Measurements from ENCODE around the gene COPA. TPM values are rescaled to one million over a fixed set of nuclear protein-coding genes. Genes with fewer than 3 reads are reported as not detected.

Gene COPA
- total and polyA plus RNA-seq, 10 donors, result 41.3 to 181 (median 117) TPM

DNA sequence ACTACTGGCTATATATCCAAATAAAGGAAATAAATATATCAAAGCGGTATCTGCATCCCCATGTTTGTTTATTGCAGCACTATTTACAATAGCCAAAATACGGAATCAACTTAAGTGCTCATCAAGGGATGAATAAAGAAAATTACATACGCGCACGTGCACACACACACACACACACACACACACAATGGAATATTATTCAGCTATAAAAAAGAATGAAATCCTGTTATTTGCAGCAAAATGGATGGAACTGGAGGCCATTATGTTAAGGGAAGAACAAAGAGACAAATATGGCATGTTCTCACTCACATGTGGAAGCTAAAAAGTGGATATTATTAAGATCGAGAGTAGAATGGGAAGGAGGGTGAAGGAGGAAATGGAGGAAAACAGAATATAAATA, 20.2 kb downstream of the COPA start:
- Histone ChIP-seq H3K4me3 (no peak overlapping the region), H3K9me3 (peaks cover 0 to 2% (median 0%) of the 10 kb centered on the region in 8 donors), H3K36me3 (peaks cover 10 to 100% (median 81%) of the 10 kb centered on the region in 6 donors), H3K4me1 (peaks cover 0 to 26% (median 0%) of the 10 kb centered on the region in 6 donors), H3K27ac (no peak overlapping the region), H3K27me3 (replicated peaks in 1 of 7) (no peaks in the 10 kb centered on the region)
- DNase-seq, result no peak
- 96 to 97% (median 97%) methylated on average over 6 of the region's 6 CpGs for WGBS, 5 donors
- TF ChIP-seq POLR2A (IDR thresholded peaks at IDR 0.05) (no peak), POLR2AphosphoS5 (IDR thresholded peaks at IDR 0.05) (no peak)
- TF ChIP-seq, protein P1, sequence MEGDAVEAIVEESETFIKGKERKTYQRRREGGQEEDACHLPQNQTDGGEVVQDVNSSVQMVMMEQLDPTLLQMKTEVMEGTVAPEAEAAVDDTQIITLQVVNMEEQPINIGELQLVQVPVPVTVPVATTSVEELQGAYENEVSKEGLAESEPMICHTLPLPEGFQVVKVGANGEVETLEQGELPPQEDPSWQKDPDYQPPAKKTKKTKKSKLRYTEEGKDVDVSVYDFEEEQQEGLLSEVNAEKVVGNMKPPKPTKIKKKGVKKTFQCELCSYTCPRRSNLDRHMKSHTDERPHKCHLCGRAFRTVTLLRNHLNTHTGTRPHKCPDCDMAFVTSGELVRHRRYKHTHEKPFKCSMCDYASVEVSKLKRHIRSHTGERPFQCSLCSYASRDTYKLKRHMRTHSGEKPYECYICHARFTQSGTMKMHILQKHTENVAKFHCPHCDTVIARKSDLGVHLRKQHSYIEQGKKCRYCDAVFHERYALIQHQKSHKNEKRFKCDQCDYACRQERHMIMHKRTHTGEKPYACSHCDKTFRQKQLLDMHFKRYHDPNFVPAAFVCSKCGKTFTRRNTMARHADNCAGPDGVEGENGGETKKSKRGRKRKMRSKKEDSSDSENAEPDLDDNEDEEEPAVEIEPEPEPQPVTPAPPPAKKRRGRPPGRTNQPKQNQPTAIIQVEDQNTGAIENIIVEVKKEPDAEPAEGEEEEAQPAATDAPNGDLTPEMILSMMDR (IDR thresholded peaks at IDR 0.05 in 8 of 11, conservative IDR thresholded peaks at IDR 0.05 in 3 of 11), result no peak
- intact Hi-C loops (cut with DNase I; ENCODE audit: low total_unique reads), result no loop called here

GRCh38 chr1:160315359-160315758, 27.7 kb downstream of the COPA start:
- Histone ChIP-seq H3K27ac (no peak overlapping the region), H3K9me3 (peaks cover 0 to 18% (median 15%) of the 10 kb centered on the region in 8 donors), H3K27me3 (replicated peaks in 1 of 7) (no peaks in the 10 kb centered on the region), H3K4me1 (peaks cover 0 to 7% (median 0%) of the 10 kb centered on the region in 6 donors), H3K36me3 (peaks cover 8 to 100% (median 87%) of the 10 kb centered on the region in 6 donors), H3K4me3 (no peak overlapping the region)
- TF ChIP-seq, protein P1 (IDR thresholded peaks at IDR 0.05 in 8 of 11, conservative IDR thresholded peaks at IDR 0.05 in 3 of 11), result no peak
- no peak for TF ChIP-seq POLR2A (IDR thresholded peaks at IDR 0.05)
- TF ChIP-seq POLR2AphosphoS5 (IDR thresholded peaks at IDR 0.05), result no peak
- 73 to 83% (median 81%) methylated on average over 2 of the region's 2 CpGs for WGBS, 5 donors
- DNase-seq, result no peak
- intact Hi-C loops (cut with DNase I; ENCODE audit: low total_unique reads), result no loop called here

GRCh38 chr1:160309571-160309970, 33.5 kb downstream of the COPA start:
- DNase-seq, result no peak
- no peak overlapping the region for H3K4me3 ChIP-seq
- intact Hi-C loops (cut with DNase I; ENCODE audit: low total_unique reads), result no loop called here
- peaks cover 18 to 100% (median 99%) of the 10 kb centered on the region in 6 donors for H3K36me3 ChIP-seq
- H3K4me1 ChIP-seq, result peaks cover 0 to 12% (median 0%) of the 10 kb centered on the region in 6 donors
- no peaks in the 10 kb centered on the region for H3K27me3 ChIP-seq (replicated peaks in 1 of 7)
- 51 to 90% (median 59%) methylated on average over 1 of the region's 1 CpG for WGBS, 5 donors
- no peak overlapping the region for H3K27ac ChIP-seq
- TF ChIP-seq, protein P1 (IDR thresholded peaks at IDR 0.05 in 8 of 11, conservative IDR thresholded peaks at IDR 0.05 in 3 of 11), result no peak
- TF ChIP-seq POLR2A (IDR thresholded peaks at IDR 0.05), result no peak
- no peak for TF ChIP-seq POLR2AphosphoS5 (IDR thresholded peaks at IDR 0.05)
- H3K9me3 ChIP-seq, result no peaks in the 10 kb centered on the region

GRCh38 chr1:160309185-160309557, 33.9 kb downstream of the COPA start:
- H3K4me1 ChIP-seq, result peaks cover 0 to 12% (median 0%) of the 10 kb centered on the region in 6 donors
- H3K27me3 ChIP-seq (replicated peaks in 1 of 7), result no peaks in the 10 kb centered on the region
- DNase-seq, result no peak
- TF ChIP-seq, protein P1 (IDR thresholded peaks at IDR 0.05 in 8 of 11, conservative IDR thresholded peaks at IDR 0.05 in 3 of 11), result no peak
- TF ChIP-seq POLR2AphosphoS5 (IDR thresholded peaks at IDR 0.05) (no peak), POLR2A (IDR thresholded peaks at IDR 0.05) (no peak)
- H3K36me3 ChIP-seq, result peaks cover 18 to 100% (median 99%) of the 10 kb centered on the region in 6 donors
- no peak overlapping the region for H3K27ac ChIP-seq
- intact Hi-C loops (cut with DNase I; ENCODE audit: low total_unique reads), result no loop called here
- no peaks in the 10 kb centered on the region for H3K9me3 ChIP-seq
- H3K4me3 ChIP-seq, result no peak overlapping the region
